ENCODE results near the gene PLEKHM2. TPM values are rescaled to one million over a fixed set of nuclear protein-coding genes. Genes with fewer than 3 reads are reported as not detected.

The PLEKHM2 gene
- total and polyA plus RNA-seq, 2 of the 8 experiments (the other 6 are each of a cell fraction or from before 2014, with no cell fraction given), result 38.3 to 47.6 TPM

GRCh38 chr1:15676010-15676409, 8.1 kb upstream of the PLEKHM2 start:
- Histone ChIP-seq H3K4me3 (ENCODE audit: extremely low read depth in 1 of 4, insufficient read depth in 2 of 4, low read depth in 3 of 4, low read length in 4 of 4) (no peak overlapping the region), H2BK15ac (ENCODE audit: low read length) (0 out of 2 replicates have a peak overlapping the region, but pooled peaks have one; percentile 83), H3K23me2 (ENCODE audit: low read depth, low read length) (peaks cover 5% of the 10 kb centered on the region; the same call in 1 of the 2 replicates), H3K18ac (ENCODE audit: extremely low read depth, low read length) (no peak overlapping the region), H4K20me1 (replicated peaks in 1 of 2; ENCODE audit: control insufficient read depth in 1 of 2, insufficient read depth in 2 of 2, low read length in 2 of 2) (no peaks in the 10 kb centered on the region), H2BK120ac (replicated peaks; ENCODE audit: low read depth, low read length) (no peak overlapping the region), H2AK5ac (ENCODE audit: low read depth, low read length) (peak overlapping the region; percentile 86; the same call in 1 of the 2 replicates), H3K27ac (ENCODE audit: low read depth, low read length) (no peak overlapping the region), H3K4me2 (ENCODE audit: insufficient read depth in 1 of 2, low read depth in 2 of 2, low read length in 2 of 2) (no peak overlapping the region), H3K14ac (ENCODE audit: insufficient read length) (no peak overlapping the region), H2BK12ac (ENCODE audit: low read depth, low read length) (0 out of 2 replicates have a peak overlapping the region, but pooled peaks have one; percentile 80), H3K4ac (replicated peaks; ENCODE audit: insufficient read length, low read depth, low read length) (no peak overlapping the region), H2BK20ac (ENCODE audit: low read length) (no peak overlapping the region), H3K56ac (replicated peaks; ENCODE audit: insufficient read length, low read depth, low read length) (no peak overlapping the region), H4K5ac (ENCODE audit: insufficient read length, low read depth, low read length) (no peak overlapping the region), H3K79me2 (ENCODE audit: control insufficient read depth in 1 of 2, insufficient read depth in 2 of 2, low read length in 2 of 2) (no peaks in the 10 kb centered on the region), H3K9me3 (ENCODE audit: insufficient read depth in 2 of 2, low read depth in 1 of 2, low read length in 1 of 2) (peaks cover 3 to 5% of the 10 kb centered on the region in 2 experiments), H3K27me3 (replicated peaks in 1 of 4; ENCODE audit: control insufficient read depth in 3 of 4, extremely low read depth in 1 of 4, insufficient read depth in 3 of 4, low read length in 3 of 4) (no peaks in the 10 kb centered on the region), H2AFZ (ENCODE audit: low read length) (no peak overlapping the region), H4K8ac (ENCODE audit: extremely low read depth, insufficient read depth, low read length) (no peak overlapping the region), H3K9ac (replicated peaks in 1 of 4; ENCODE audit: extremely low read depth in 1 of 4, low read depth in 3 of 4, low read length in 3 of 4) (no peak overlapping the region), H4K91ac (replicated peaks; ENCODE audit: insufficient read length, low read length) (no peak overlapping the region), H3K36me3 (ENCODE audit: control insufficient read depth in 2 of 4, insufficient read depth in 4 of 4, low read length in 3 of 4) (no peaks in the 10 kb centered on the region), H3K79me1 (ENCODE audit: low read depth, low read length) (no peaks in the 10 kb centered on the region), H3K23ac (ENCODE audit: insufficient read length) (no peak overlapping the region), H3K4me1 (replicated peaks in 1 of 4; ENCODE audit: control insufficient read depth in 3 of 4, insufficient read depth in 4 of 4, low read length in 3 of 4) (peaks cover 0 to 2% (median 0%) of the 10 kb centered on the region in 4 experiments; a peak in 1 of 7 replicates), H2BK5ac (ENCODE audit: low read depth, low read length) (no peak overlapping the region)
- CTCF ChIA-PET (ENCODE audit: partially characterized antibody), result no interaction called here
- FAIRE-seq (no peak), DNase-seq (ENCODE audit: low read depth in 1 of 2, low spot score in 2 of 2) (no peak)
- WGBS, 2 experiments (ENCODE audit: extremely low coverage in 1 of 2, insufficient coverage in 1 of 2, insufficient read length in 1 of 2, insufficient replicate concordance in 2 of 2, low coverage in 1 of 2, low lambda C conversion rate in 2 of 2, missing lambda C conversion rate in 1 of 2), result 88% methylated on average over 2 of the region's 2 CpGs; no CpG with 5 or more reads in 1 of the 2 experiments
- POLR2A ChIA-PET (ENCODE audit: partially characterized antibody), result no interaction called here
- TF ChIP-seq FOSL1 (IDR thresholded peaks at IDR 0.05; ENCODE audit: insufficient read depth, low read depth, low read length) (no peak), BCL11A (IDR thresholded peaks at IDR 0.05; ENCODE audit: low read depth in 2 of 2, low read length in 2 of 2) (no peak), POLR2A (IDR thresholded peaks at IDR 0.05; ENCODE audit: control extremely low read depth in 1 of 2, low read depth in 2 of 2, low read length in 2 of 2) (no peak), SP1 (IDR thresholded peaks at IDR 0.05; ENCODE audit: low read depth, low read length) (no peak), CBX8 (IDR thresholded peaks at IDR 0.05; ENCODE audit: borderline replicate concordance, low read depth, low read length) (no peak), TAF7 (optimal IDR thresholded peaks at IDR 0.05; ENCODE audit: borderline replicate concordance, low read depth, low read length) (no peak), SAP30 (IDR thresholded peaks at IDR 0.05; ENCODE audit: insufficient read depth, insufficient replicate concordance, low read length) (no peak), SP2 (IDR thresholded peaks at IDR 0.05; ENCODE audit: low read length) (no peak), ASH2L (IDR thresholded peaks at IDR 0.05; ENCODE audit: low read length) (no peak), KDM4A (IDR thresholded peaks at IDR 0.05; ENCODE audit: low read depth, low read length, severe bottlenecking) (no peak), BACH1 (IDR thresholded peaks at IDR 0.05; ENCODE audit: low read length) (no peak), RFX5 (IDR thresholded peaks at IDR 0.05; ENCODE audit: borderline replicate concordance, low read depth, low read length) (no peak), TAF1 (IDR thresholded peaks at IDR 0.05; ENCODE audit: low read depth, low read length) (no peak), GABPA (IDR thresholded peaks at IDR 0.05; ENCODE audit: borderline replicate concordance, insufficient read depth, low read length) (no peak), ATF3 (IDR thresholded peaks at IDR 0.05; ENCODE audit: insufficient read depth, low read depth, low read length) (no peak)

Data from H1 (cell line).